ENCODE results near the gene TNRC6B. TPM values are rescaled to one million over a fixed set of nuclear protein-coding genes. Genes with fewer than 3 reads are reported as not detected.

Gene TNRC6B
- total and polyA plus RNA-seq, 2 donors from 2014 or later = 2.7 to 63.2 TPM

DNA sequence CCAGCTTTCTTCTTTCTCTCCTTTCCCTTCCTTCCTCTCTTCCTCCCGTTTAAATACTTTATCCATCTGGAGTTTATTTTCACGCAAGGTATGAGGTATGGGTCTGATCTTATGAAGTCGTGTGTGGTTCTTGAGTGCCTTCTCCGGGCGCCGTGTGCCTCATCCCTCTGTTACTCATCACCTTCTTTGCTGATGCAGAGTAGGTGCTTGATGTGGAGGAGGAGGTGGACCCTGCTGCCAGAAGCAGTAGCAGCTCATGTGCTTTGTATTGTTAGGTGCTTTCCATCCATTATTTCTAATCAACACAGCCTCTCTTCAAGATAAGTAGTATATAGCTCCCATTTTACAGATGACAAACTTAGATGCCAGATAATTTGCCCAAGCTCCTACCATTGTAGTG lies 47.0 kb downstream of the TNRC6B start:
- Histone ChIP-seq H3K27me3 (ENCODE audit: control insufficient read depth, insufficient read depth, low read length) (no peaks in the 10 kb centered on the region), H3K9ac (ENCODE audit: low read length in 3 of 3) (no peak overlapping the region), H3K27ac (ENCODE audit: low read depth in 2 of 2, low read length in 2 of 2) (no peak overlapping the region), H3K36me3 (ENCODE audit: control insufficient read depth in 2 of 3, insufficient read depth in 3 of 3, low read length in 3 of 3) (no peaks in the 10 kb centered on the region), H3K4me3 (ENCODE audit: low read length in 3 of 3) (no peak overlapping the region), H3K4me1 (ENCODE audit: control insufficient read depth in 2 of 3, insufficient read depth in 2 of 3, low read depth in 1 of 3, low read length in 3 of 3) (peaks cover 0 to 7% (median 4%) of the 10 kb centered on the region in 3 donors), H3K9me3 (ENCODE audit: control insufficient read depth in 2 of 3, insufficient read depth in 1 of 3, low read length in 3 of 3) (no peaks in the 10 kb centered on the region)
- FAIRE-seq (no peak), DNase-seq (no peak)
- intact Hi-C loops (cut with DNase I) = no loop called here
- TF ChIP-seq, protein P1, sequence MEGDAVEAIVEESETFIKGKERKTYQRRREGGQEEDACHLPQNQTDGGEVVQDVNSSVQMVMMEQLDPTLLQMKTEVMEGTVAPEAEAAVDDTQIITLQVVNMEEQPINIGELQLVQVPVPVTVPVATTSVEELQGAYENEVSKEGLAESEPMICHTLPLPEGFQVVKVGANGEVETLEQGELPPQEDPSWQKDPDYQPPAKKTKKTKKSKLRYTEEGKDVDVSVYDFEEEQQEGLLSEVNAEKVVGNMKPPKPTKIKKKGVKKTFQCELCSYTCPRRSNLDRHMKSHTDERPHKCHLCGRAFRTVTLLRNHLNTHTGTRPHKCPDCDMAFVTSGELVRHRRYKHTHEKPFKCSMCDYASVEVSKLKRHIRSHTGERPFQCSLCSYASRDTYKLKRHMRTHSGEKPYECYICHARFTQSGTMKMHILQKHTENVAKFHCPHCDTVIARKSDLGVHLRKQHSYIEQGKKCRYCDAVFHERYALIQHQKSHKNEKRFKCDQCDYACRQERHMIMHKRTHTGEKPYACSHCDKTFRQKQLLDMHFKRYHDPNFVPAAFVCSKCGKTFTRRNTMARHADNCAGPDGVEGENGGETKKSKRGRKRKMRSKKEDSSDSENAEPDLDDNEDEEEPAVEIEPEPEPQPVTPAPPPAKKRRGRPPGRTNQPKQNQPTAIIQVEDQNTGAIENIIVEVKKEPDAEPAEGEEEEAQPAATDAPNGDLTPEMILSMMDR (IDR thresholded peaks at IDR 0.05; ENCODE audit: borderline replicate concordance, extremely low read depth, insufficient read depth) = no peak

DNA sequence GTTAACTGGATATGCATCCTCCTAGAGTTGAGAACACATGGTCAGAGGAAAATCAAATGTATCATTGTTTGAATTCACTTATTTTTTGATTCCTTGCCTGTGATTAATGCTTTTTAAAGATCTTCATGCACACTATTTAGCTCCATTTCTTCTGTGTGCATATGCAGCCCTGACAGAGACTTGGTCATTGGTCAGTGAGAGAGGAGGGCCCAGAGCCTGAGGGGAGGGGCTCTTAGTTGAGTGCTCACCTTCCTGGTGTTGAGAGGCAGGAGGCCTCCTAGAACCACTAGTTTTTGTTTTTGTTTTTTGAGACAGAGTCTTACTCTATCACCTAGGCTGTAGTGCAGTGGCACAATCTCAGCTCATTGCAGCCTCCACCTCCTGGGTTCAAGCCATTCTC lies 48.9 kb downstream of the TNRC6B start:
- intact Hi-C loops (cut with DNase I) = no loop called here
- TF ChIP-seq, protein P1 (IDR thresholded peaks at IDR 0.05; ENCODE audit: borderline replicate concordance, extremely low read depth, insufficient read depth) = no peak
- Histone ChIP-seq H3K9me3 (ENCODE audit: control insufficient read depth in 2 of 3, insufficient read depth in 1 of 3, low read length in 3 of 3) (no peaks in the 10 kb centered on the region), H3K4me1 (ENCODE audit: control insufficient read depth in 2 of 3, insufficient read depth in 2 of 3, low read depth in 1 of 3, low read length in 3 of 3) (peaks cover 0 to 3% (median 0%) of the 10 kb centered on the region in 3 donors), H3K27me3 (ENCODE audit: control insufficient read depth, insufficient read depth, low read length) (no peaks in the 10 kb centered on the region), H3K36me3 (ENCODE audit: control insufficient read depth in 2 of 3, insufficient read depth in 3 of 3, low read length in 3 of 3) (no peaks in the 10 kb centered on the region), H3K9ac (ENCODE audit: low read length in 3 of 3) (no peak overlapping the region), H3K27ac (ENCODE audit: low read depth in 2 of 2, low read length in 2 of 2) (no peak overlapping the region), H3K4me3 (ENCODE audit: low read length in 3 of 3) (no peak overlapping the region)
- no peak for FAIRE-seq
- DNase-seq = no peak

DNA sequence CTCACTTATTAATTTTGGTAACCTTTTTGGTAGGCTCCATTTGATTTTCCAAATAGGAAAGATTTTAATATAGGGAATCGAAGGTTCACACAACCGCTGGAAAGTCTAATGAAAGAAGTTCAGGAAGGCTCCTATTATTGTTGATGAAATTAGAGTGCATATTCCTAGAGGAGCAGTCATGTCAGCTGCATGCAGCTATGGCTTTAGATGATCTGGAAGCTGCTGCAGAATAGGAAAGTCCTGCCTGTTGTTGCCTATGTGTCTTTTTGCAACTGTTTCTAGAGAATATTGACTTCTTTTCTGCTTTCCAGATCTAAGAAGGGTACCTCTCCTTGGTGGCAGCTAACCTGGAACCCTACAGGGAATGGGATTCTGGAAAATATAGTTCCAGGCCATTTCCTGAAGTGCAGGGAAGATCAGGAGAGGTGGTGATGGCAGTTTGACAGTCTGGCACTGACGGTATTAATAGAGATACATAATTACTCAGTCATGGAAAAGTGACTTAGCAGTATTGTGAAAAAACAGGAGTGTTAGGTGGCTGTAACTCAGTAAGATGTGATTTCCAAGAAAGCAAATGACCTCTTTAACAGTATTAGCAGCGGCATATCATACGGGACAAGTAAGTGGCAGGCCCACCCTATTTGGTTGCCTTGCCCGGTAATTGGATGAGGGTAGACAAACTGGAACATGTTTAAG lies 54.0 kb downstream of the TNRC6B start:
- DNase-seq (no peak), FAIRE-seq (no peak)
- Histone ChIP-seq H3K36me3 (ENCODE audit: control insufficient read depth in 2 of 3, insufficient read depth in 3 of 3, low read length in 3 of 3) (peaks cover 0 to 5% (median 4%) of the 10 kb centered on the region in 3 donors), H3K9ac (ENCODE audit: low read length in 3 of 3) (no peak overlapping the region), H3K27me3 (ENCODE audit: control insufficient read depth, insufficient read depth, low read length) (no peaks in the 10 kb centered on the region), H3K9me3 (ENCODE audit: control insufficient read depth in 2 of 3, insufficient read depth in 1 of 3, low read length in 3 of 3) (no peaks in the 10 kb centered on the region), H3K4me1 (ENCODE audit: control insufficient read depth in 2 of 3, insufficient read depth in 2 of 3, low read depth in 1 of 3, low read length in 3 of 3) (peaks cover 0 to 9% (median 3%) of the 10 kb centered on the region in 3 donors), H3K4me3 (ENCODE audit: low read length in 3 of 3) (no peak overlapping the region), H3K27ac (ENCODE audit: low read depth in 2 of 2, low read length in 2 of 2) (no peak overlapping the region)
- intact Hi-C loops (cut with DNase I) = no loop called here
- TF ChIP-seq, protein P1 (IDR thresholded peaks at IDR 0.05; ENCODE audit: borderline replicate concordance, extremely low read depth, insufficient read depth) = no peak
